Sigmoid colon (tissue), 7 donors: ENCODE measurements around the gene NRAP. TPM values are rescaled to one million over a fixed set of nuclear protein-coding genes. Genes with fewer than 3 reads are reported as not detected.

Source experiments
- DNase-seq: peaks from one replicate; pipeline ENCODE4 v3.0.0-alpha.2; 2019
- H3K27ac ChIP-seq, 4 donors: fragments of 200-600 bp; sonication (generic); one replicate each; pipeline ENCODE4 v1.5.1; 2016 to 2019; ENCODE audit warnings: mild to moderate bottlenecking in 1 of 4
- H3K27me3 ChIP-seq, 3 donors: fragments of 200-600 bp; sonication (generic); one replicate each; pipeline ENCODE4 v1.5.1; 2019; ENCODE audit warnings: mild to moderate bottlenecking in 1 of 3
- H3K36me3 ChIP-seq, 4 donors: fragments of 200-600 bp; sonication (generic); one replicate each; pipeline ENCODE4 v1.5.1; 2016 to 2019
- H3K4me1 ChIP-seq, 4 donors: fragments of 200-600 bp; sonication (generic); one replicate each; pipeline ENCODE4 v1.5.1; 2017 to 2019
- H3K4me3 ChIP-seq, 4 donors: fragments of 200-600 bp; sonication (generic); one replicate each; pipeline ENCODE4 v1.5.1; 2017 to 2019; ENCODE audit warnings: mild to moderate bottlenecking in 2 of 4, moderate library complexity in 1 of 4
- H3K9me3 ChIP-seq, 4 donors: fragments of 200-600 bp in 3 of 4; sonication (generic) in 3 of 4; one replicate each; pipeline versions ENCODE4 v1.5.1 to v1.6.1; 2013 to 2019
- CTCF ChIP-seq, 4 experiments: fragments of 450-650 bp in 3 of 4; fragments of 200-600 bp in 1 of 4; IDR thresholded peaks; one replicate each; pipeline ENCODE4 v1.5.1; 2016 to 2019; ENCODE audit warnings: antibody characterized with exemption in 4 of 4, mild to moderate bottlenecking in 3 of 4, moderate library complexity in 2 of 4
- EP300 ChIP-seq, 4 donors: sonication (generic); formaldehyde crosslinking; IDR thresholded peaks; one replicate each; pipeline ENCODE4 v1.6.1; 2017; ENCODE audit warnings: antibody characterized with exemption in 4 of 4
- POLR2A ChIP-seq, 2 donors: fragments of 450-650 bp; IDR thresholded peaks; one replicate each; pipeline ENCODE4 v1.6.1; 2016; ENCODE audit warnings: antibody characterized with exemption in 2 of 2, mild to moderate bottlenecking in 2 of 2, moderate library complexity in 2 of 2
- POLR2AphosphoS5 ChIP-seq, 4 donors: sonication (generic); formaldehyde crosslinking; IDR thresholded peaks; one replicate each; pipeline ENCODE4 v1.6.1; 2017; ENCODE audit warnings: antibody characterized with exemption in 4 of 4
- WGBS, 2 donors: extraction: QIAGEN DNeasy Blood & Tissue Kit; methylation state at CpG; one replicate each; pipeline ENCODE4 v1.1.7; 2013; 5-methylcytosine and 5-hydroxymethylcytosine counted together
- intact Hi-C: fragments of 100-400 bp; cut with DNase I; formaldehyde crosslinking; loops from one replicate; pipeline ENCODE4 v1.15.1; 2023
- polyA plus RNA-seq, 3 donors: library from polyadenylated mRNA; stranded (reverse); fragments of 200-250 nt; gene quantifications; one replicate each; pipeline ENCODE4 v1.2.3, GENCODE V29; 2013
- total RNA-seq, 4 donors: library from RNA; depleted of rRNA; stranded (reverse); fragments of >200 nt; gene quantifications; one replicate each; pipeline ENCODE4 v1.1.0, GENCODE V29; 2016
- donor health status: healthy with polysubstance abuse.
- donor health status: Bipolar disorder and iron deficiency.
- donor health status: healthy.

NRAP gene
- total and polyA plus RNA-seq, 7 donors, result 0.41 to 1.2 (median 0.46) TPM; not detected in 4

GRCh38 chr10:113578773-113579172 lies 85.1 kb downstream of the NRAP start:
- Histone ChIP-seq H3K27ac (no peak overlapping the region), H3K4me1 (no peaks in the 10 kb centered on the region), H3K9me3 (no peaks in the 10 kb centered on the region), H3K36me3 (no peaks in the 10 kb centered on the region), H3K4me3 (no peak overlapping the region), H3K27me3 (no peaks in the 10 kb centered on the region)
- no peak for DNase-seq
- TF ChIP-seq POLR2AphosphoS5 (IDR thresholded peaks at IDR 0.05), result no peak
- TF ChIP-seq CTCF (IDR thresholded peaks at IDR 0.05), result no peak
- TF ChIP-seq POLR2A (IDR thresholded peaks at IDR 0.05), result no peak
- TF ChIP-seq EP300 (IDR thresholded peaks at IDR 0.05), result no peak
- WGBS, 2 donors, result 91 to 92% methylated on average over 1 of the region's 1 CpG
- intact Hi-C loops, result no loop called here

- intact Hi-C loops, result no loop called here
- H3K4me3 ChIP-seq, result no peak overlapping the region
- no peaks in the 10 kb centered on the region for H3K27me3 ChIP-seq
- H3K36me3 ChIP-seq, result no peaks in the 10 kb centered on the region
- no peaks in the 10 kb centered on the region for H3K4me1 ChIP-seq
- no peaks in the 10 kb centered on the region for H3K9me3 ChIP-seq
- WGBS, 2 donors, result 71 to 75% methylated on average over 4 of the region's 4 CpGs
- H3K27ac ChIP-seq, result no peak overlapping the region
- TF ChIP-seq CTCF (IDR thresholded peaks at IDR 0.05), result no peak
- no peak for DNase-seq
Measured at GRCh38 chr10:113576852-113577251, 87.0 kb downstream of the NRAP start.

GRCh38 chr10:113573368-113573767 lies 90.5 kb downstream of the NRAP start:
- H3K36me3 ChIP-seq, result no peaks in the 10 kb centered on the region
- no peak overlapping the region for H3K27ac ChIP-seq
- no peak for DNase-seq
- no peaks in the 10 kb centered on the region for H3K4me1 ChIP-seq
- WGBS, 2 donors, result 85 to 91% methylated on average over 1 of the region's 1 CpG
- no peaks in the 10 kb centered on the region for H3K9me3 ChIP-seq
- no peak for TF ChIP-seq EP300 (IDR thresholded peaks at IDR 0.05)
- TF ChIP-seq POLR2AphosphoS5 (IDR thresholded peaks at IDR 0.05), result no peak
- TF ChIP-seq POLR2A (IDR thresholded peaks at IDR 0.05), result no peak
- no peak for TF ChIP-seq CTCF (IDR thresholded peaks at IDR 0.05)
- H3K27me3 ChIP-seq, result no peaks in the 10 kb centered on the region
- intact Hi-C loops, result no loop called here
- H3K4me3 ChIP-seq, result no peak overlapping the region

GRCh38 chr10:113572520-113573290 lies 91.1 kb downstream of the NRAP start:
- DNase-seq, result no peak
- no peak overlapping the region for H3K27ac ChIP-seq
- intact Hi-C loops, result no loop called here
- no peaks in the 10 kb centered on the region for H3K4me1 ChIP-seq
- WGBS, 2 donors, result 61 to 73% methylated on average over 11 of the region's 11 CpGs
- H3K36me3 ChIP-seq, result no peaks in the 10 kb centered on the region
- no peaks in the 10 kb centered on the region for H3K9me3 ChIP-seq
- TF ChIP-seq POLR2A (IDR thresholded peaks at IDR 0.05), result no peak
- TF ChIP-seq CTCF (IDR thresholded peaks at IDR 0.05), result no peak
- no peaks in the 10 kb centered on the region for H3K27me3 ChIP-seq
- no peak overlapping the region for H3K4me3 ChIP-seq

GRCh38 chr10:113569576-113569975 lies 94.3 kb downstream of the NRAP start:
- no peaks in the 10 kb centered on the region for H3K9me3 ChIP-seq
- intact Hi-C loops, result no loop called here
- H3K27ac ChIP-seq, result no peak overlapping the region
- H3K27me3 ChIP-seq, result no peaks in the 10 kb centered on the region
- no peak for DNase-seq
- H3K4me1 ChIP-seq, result no peaks in the 10 kb centered on the region
- TF ChIP-seq EP300 (IDR thresholded peaks at IDR 0.05), result no peak
- H3K4me3 ChIP-seq, result no peak overlapping the region
- 76 to 86% methylated on average over 8 of the region's 8 CpGs for WGBS, 2 donors
- no peaks in the 10 kb centered on the region for H3K36me3 ChIP-seq
